ENCODE data around the gene LAMP1.
A peak's percentile ranks its signal among the peaks of the same experiment; 100 is the strongest.

LAMP1 gene

GRCh38 chr13:113283904-113284303, 13.1 kb upstream of the LAMP1 start:
- no peak overlapping the region for H3K27ac Mint-ChIP-seq
- peaks cover 13% of the 10 kb centered on the region for H3K27me3 Mint-ChIP-seq (ENCODE audit: low read depth)
- no peaks in the 10 kb centered on the region for H3K9me3 Mint-ChIP-seq
- no peaks in the 10 kb centered on the region for H3K4me1 Mint-ChIP-seq (ENCODE audit: low read depth)
- H3K4me3 Mint-ChIP-seq, result no peak overlapping the region
- H3K36me3 Mint-ChIP-seq (ENCODE audit: low read depth), result no peaks in the 10 kb centered on the region

GRCh38 chr13:113288880-113289279, 8.2 kb upstream of the LAMP1 start:
- Mint-ChIP-seq H3K9me3 (no peaks in the 10 kb centered on the region), H3K27ac (no peak overlapping the region), H3K27me3 (ENCODE audit: low read depth) (peaks cover 46% of the 10 kb centered on the region), H3K36me3 (ENCODE audit: low read depth) (no peaks in the 10 kb centered on the region), H3K4me3 (no peak overlapping the region), H3K4me1 (ENCODE audit: low read depth) (peaks cover 10% of the 10 kb centered on the region)

GRCh38 chr13:113291129-113291528, 5.9 kb upstream of the LAMP1 start:
- Mint-ChIP-seq H3K27ac (no peak overlapping the region), H3K4me3 (no peak overlapping the region), H3K27me3 (ENCODE audit: low read depth) (peaks cover 63% of the 10 kb centered on the region), H3K36me3 (ENCODE audit: low read depth) (no peaks in the 10 kb centered on the region), H3K4me1 (ENCODE audit: low read depth) (peaks cover 10% of the 10 kb centered on the region), H3K9me3 (no peaks in the 10 kb centered on the region)

- peaks cover 16% of the 10 kb centered on the region for H3K4me1 Mint-ChIP-seq (ENCODE audit: low read depth)
- H3K27ac Mint-ChIP-seq, result no peak overlapping the region
These were observed 4.8 kb upstream of the LAMP1 start for GRCh38 chr13:113292021-113292862.

GRCh38 chr13:113293686-113294085, 3.4 kb upstream of the LAMP1 start:
- Mint-ChIP-seq H3K9me3 (no peaks in the 10 kb centered on the region), H3K4me1 (ENCODE audit: low read depth) (peaks cover 28% of the 10 kb centered on the region), H3K36me3 (ENCODE audit: low read depth) (peaks cover 6% of the 10 kb centered on the region), H3K27me3 (ENCODE audit: low read depth) (peaks cover 64% of the 10 kb centered on the region), H3K27ac (no peak overlapping the region), H3K4me3 (no peak overlapping the region)

More at GRCh38 chr13:113292021-113292862, 4.8 kb upstream of the LAMP1 start:
- Mint-ChIP-seq H3K36me3 (ENCODE audit: low read depth) (peaks cover 2% of the 10 kb centered on the region), H3K9me3 (no peaks in the 10 kb centered on the region), H3K27me3 (ENCODE audit: low read depth) (peaks cover 69% of the 10 kb centered on the region), H3K4me3 (peak overlapping the region; percentile 45)

GRCh38 chr13:113295776-113296175, 1.3 kb upstream of the LAMP1 start:
- peak overlapping the region; percentile 16 for H3K4me3 Mint-ChIP-seq

GRCh38 chr13:113297370-113298042, 467 bp downstream of the LAMP1 start:
- Mint-ChIP-seq H3K27ac (peak overlapping the region; percentile 99), H3K27me3 (ENCODE audit: low read depth) (peaks cover 37% of the 10 kb centered on the region), H3K4me3 (peak overlapping the region; percentile 96), H3K9me3 (no peaks in the 10 kb centered on the region), H3K4me1 (ENCODE audit: low read depth) (peaks cover 21% of the 10 kb centered on the region), H3K36me3 (ENCODE audit: low read depth) (peaks cover 6% of the 10 kb centered on the region)

More at GRCh38 chr13:113295776-113296175, 1.3 kb upstream of the LAMP1 start:
- H3K36me3 Mint-ChIP-seq (ENCODE audit: low read depth), result peaks cover 6% of the 10 kb centered on the region
- peak overlapping the region; percentile 18 for H3K27ac Mint-ChIP-seq
- no peaks in the 10 kb centered on the region for H3K9me3 Mint-ChIP-seq
- H3K4me1 Mint-ChIP-seq (ENCODE audit: low read depth), result peaks cover 30% of the 10 kb centered on the region
- peaks cover 51% of the 10 kb centered on the region for H3K27me3 Mint-ChIP-seq (ENCODE audit: low read depth)

GRCh38 chr13:113298043-113298945, 1.3 kb downstream of the LAMP1 start:
- Mint-ChIP-seq H3K27ac (peak overlapping the region; percentile 99), H3K9me3 (no peaks in the 10 kb centered on the region), H3K4me1 (ENCODE audit: low read depth) (peaks cover 20% of the 10 kb centered on the region), H3K4me3 (peak overlapping the region; percentile 96), H3K27me3 (ENCODE audit: low read depth) (peaks cover 34% of the 10 kb centered on the region), H3K36me3 (ENCODE audit: low read depth) (peaks cover 6% of the 10 kb centered on the region)

- no peaks in the 10 kb centered on the region for H3K9me3 Mint-ChIP-seq
- H3K4me1 Mint-ChIP-seq (ENCODE audit: low read depth), result peaks cover 23% of the 10 kb centered on the region
- H3K27ac Mint-ChIP-seq, result no peak overlapping the region
- H3K27me3 Mint-ChIP-seq (ENCODE audit: low read depth), result peaks cover 19% of the 10 kb centered on the region
- peaks cover 6% of the 10 kb centered on the region for H3K36me3 Mint-ChIP-seq (ENCODE audit: low read depth)
- no peak overlapping the region for H3K4me3 Mint-ChIP-seq
These were observed 2.9 kb downstream of the LAMP1 start for GRCh38 chr13:113299951-113300350.

GRCh38 chr13:113302986-113303385, 5.9 kb downstream of the LAMP1 start:
- H3K36me3 Mint-ChIP-seq (ENCODE audit: low read depth), result peaks cover 2% of the 10 kb centered on the region
- H3K4me3 Mint-ChIP-seq, result no peak overlapping the region
- no peaks in the 10 kb centered on the region for H3K9me3 Mint-ChIP-seq
- H3K27me3 Mint-ChIP-seq (ENCODE audit: low read depth), result no peaks in the 10 kb centered on the region
- H3K27ac Mint-ChIP-seq, result no peak overlapping the region
- peaks cover 12% of the 10 kb centered on the region for H3K4me1 Mint-ChIP-seq (ENCODE audit: low read depth)

GRCh38 chr13:113304121-113304520, 7.1 kb downstream of the LAMP1 start:
- H3K4me1 Mint-ChIP-seq (ENCODE audit: low read depth), result peaks cover 3% of the 10 kb centered on the region
- H3K9me3 Mint-ChIP-seq, result no peaks in the 10 kb centered on the region
- H3K4me3 Mint-ChIP-seq, result no peak overlapping the region
- peaks cover 2% of the 10 kb centered on the region for H3K36me3 Mint-ChIP-seq (ENCODE audit: low read depth)
- no peaks in the 10 kb centered on the region for H3K27me3 Mint-ChIP-seq (ENCODE audit: low read depth)
- H3K27ac Mint-ChIP-seq, result no peak overlapping the region

GRCh38 chr13:113305208-113305607, 8.2 kb downstream of the LAMP1 start:
- Mint-ChIP-seq H3K27ac (no peak overlapping the region), H3K36me3 (ENCODE audit: low read depth) (peaks cover 6% of the 10 kb centered on the region), H3K4me1 (ENCODE audit: low read depth) (peaks cover 3% of the 10 kb centered on the region), H3K27me3 (ENCODE audit: low read depth) (no peaks in the 10 kb centered on the region), H3K9me3 (no peaks in the 10 kb centered on the region), H3K4me3 (no peak overlapping the region)

GRCh38 chr13:113307491-113307890, 10.5 kb downstream of the LAMP1 start:
- H3K36me3 Mint-ChIP-seq (ENCODE audit: low read depth), result peaks cover 13% of the 10 kb centered on the region
- no peak overlapping the region for H3K27ac Mint-ChIP-seq
- H3K27me3 Mint-ChIP-seq (ENCODE audit: low read depth), result no peaks in the 10 kb centered on the region
- H3K9me3 Mint-ChIP-seq, result no peaks in the 10 kb centered on the region
- H3K4me3 Mint-ChIP-seq, result no peak overlapping the region
- H3K4me1 Mint-ChIP-seq (ENCODE audit: low read depth), result peaks cover 3% of the 10 kb centered on the region

GRCh38 chr13:113309473-113309872, 12.4 kb downstream of the LAMP1 start:
- Mint-ChIP-seq H3K36me3 (ENCODE audit: low read depth) (peaks cover 15% of the 10 kb centered on the region), H3K9me3 (no peaks in the 10 kb centered on the region), H3K27ac (no peak overlapping the region), H3K4me1 (ENCODE audit: low read depth) (no peaks in the 10 kb centered on the region), H3K4me3 (no peak overlapping the region), H3K27me3 (ENCODE audit: low read depth) (no peaks in the 10 kb centered on the region)
